H1 (cell line): Measurements from ENCODE around the gene CACNG5. TPM values are rescaled to one million over a fixed set of nuclear protein-coding genes. Genes with fewer than 3 reads are reported as not detected.

ENCODE experiments used
- CTCF ChIA-PET: fragments of 300-600 bp; sonication (Branson Sonifier 250); formaldehyde crosslinking; loops from one replicate; lab custom pipeline; 2021; ENCODE audit not compliant: partially characterized antibody; lab: Charles Lee
- POLR2A ChIA-PET: fragments of 300-600 bp; sonication (Branson Sonifier 250); formaldehyde crosslinking; loops from one replicate; lab custom pipeline; 2021; ENCODE audit warnings: inconsistent platforms; ENCODE audit not compliant: partially characterized antibody; lab: Charles Lee
- DNase-seq, 2 experiments: peaks; one replicate each; pipeline versions ENCODE4 v3.0.0 to v3.0.0-alpha.2; 2010 to 2022; ENCODE audit warnings: low spot score in 2 of 2, low read depth in 1 of 2, mixed read lengths in 1 of 2
- FAIRE-seq: peaks from 2 replicates; lab custom pipeline; 2011; peaks lifted over from hg19 to GRCh38; lab: Jason Lieb, UNC
- H2AFZ ChIP-seq: 2 replicates; pipeline ENCODE4 v1.8.1; 2012; ENCODE audit warnings: low read length, inconsistent platforms
- H2AK5ac ChIP-seq: 2 replicates; pipeline ENCODE4 v1.6.1; 2013; ENCODE audit warnings: low read depth, low read length
- H2BK120ac ChIP-seq: replicated peaks from 2 replicates; pipeline ENCODE3; 2013; ENCODE audit warnings: low read depth, low read length, inconsistent platforms
- H2BK12ac ChIP-seq: 2 replicates; pipeline ENCODE4 v1.6.1; 2013; ENCODE audit warnings: low read depth, low read length
- H2BK15ac ChIP-seq: 2 replicates; pipeline ENCODE4 v1.6.1; 2013; ENCODE audit warnings: low read length
- H2BK20ac ChIP-seq: 2 replicates; pipeline ENCODE4 v1.6.1; 2013; ENCODE audit warnings: low read length
- H2BK5ac ChIP-seq: 2 replicates; pipeline ENCODE4 v1.6.1; 2013; ENCODE audit warnings: low read depth, low read length
- H3K14ac ChIP-seq: 2 replicates; pipeline ENCODE4 v1.6.1; 2013; ENCODE audit warnings: inconsistent platforms; ENCODE audit not compliant: insufficient read length
- H3K18ac ChIP-seq: 2 replicates; pipeline ENCODE4 v1.6.1; 2013; ENCODE audit warnings: low read length; ENCODE audit errors: extremely low read depth
- H3K23ac ChIP-seq: 2 replicates; pipeline ENCODE4 v1.6.1; 2013; ENCODE audit warnings: inconsistent platforms; ENCODE audit not compliant: insufficient read length
- H3K23me2 ChIP-seq: 2 replicates; pipeline ENCODE4 v1.6.1; 2013; ENCODE audit warnings: low read depth, low read length
- H3K27ac ChIP-seq: 2 replicates; pipeline ENCODE4 v1.6.1; 2011; ENCODE audit warnings: low read depth, low read length, inconsistent platforms
- H3K27me3 ChIP-seq, 4 experiments: replicated peaks in 1 of 4; 1 replicate in 1 of 4; 2 replicates in 3 of 4; pipeline versions ENCODE4 v1.6.1 to v1.8.1; 2011 to 2013; ENCODE audit warnings: low read length in 3 of 4, mild to moderate bottlenecking in 3 of 4, inconsistent platforms in 2 of 4, mixed read lengths in 2 of 4, moderate library complexity in 1 of 4; ENCODE audit not compliant: control insufficient read depth in 3 of 4, insufficient read depth in 3 of 4; ENCODE audit errors: extremely low read depth in 1 of 4
- H3K36me3 ChIP-seq, 4 experiments: 2 replicates each; pipeline versions ENCODE4 v1.6.1 to v1.8.1; 2011 to 2013; ENCODE audit warnings: mild to moderate bottlenecking in 4 of 4, low read length in 3 of 4, moderate library complexity in 2 of 4, control low read depth in 1 of 4, inconsistent platforms in 1 of 4; ENCODE audit not compliant: insufficient read depth in 4 of 4, control insufficient read depth in 2 of 4
- H3K4ac ChIP-seq: replicated peaks from 2 replicates; pipeline ENCODE3; 2013; ENCODE audit warnings: low read length, low read depth, mixed read lengths, inconsistent platforms; ENCODE audit not compliant: insufficient read length
- H3K4me1 ChIP-seq, 4 experiments: replicated peaks in 1 of 4; 1 replicate in 1 of 4; 2 replicates in 3 of 4; pipeline versions ENCODE4 v1.6.1 to v1.8.1; 2011 to 2013; ENCODE audit warnings: low read length in 3 of 4, inconsistent platforms in 2 of 4, mixed read lengths in 1 of 4; ENCODE audit not compliant: insufficient read depth in 4 of 4, control insufficient read depth in 3 of 4
- H3K4me2 ChIP-seq, 2 experiments: 2 replicates each; pipeline versions ENCODE4 v1.6.1 to v1.8.1; 2011 to 2013; ENCODE audit warnings: low read depth in 2 of 2, low read length in 2 of 2, control low read depth in 1 of 2, inconsistent platforms in 1 of 2, mild to moderate bottlenecking in 1 of 2; ENCODE audit not compliant: insufficient read depth in 1 of 2
- H3K4me3 ChIP-seq, 4 experiments: fragments of 200-600, 300-600 bp in 1 of 4; sonication (generic), shearing (Covaris generic), sonication (Bioruptor Twin) in 1 of 4; 2 replicates each; pipeline versions ENCODE4 v1.5.1 to v1.8.1; 2011 to 2016; ENCODE audit warnings: low read length in 4 of 4, low read depth in 3 of 4, control low read depth in 2 of 4, inconsistent platforms in 2 of 4, mild to moderate bottlenecking in 2 of 4, mixed read lengths in 1 of 4, moderate library complexity in 1 of 4; ENCODE audit not compliant: insufficient read depth in 2 of 4; ENCODE audit errors: extremely low read depth in 1 of 4
- H3K56ac ChIP-seq: replicated peaks from 2 replicates; pipeline ENCODE3; 2013; ENCODE audit warnings: low read depth, mild to moderate bottlenecking, mixed read lengths, low read length, inconsistent platforms; ENCODE audit not compliant: insufficient read length
- H3K79me1 ChIP-seq: 2 replicates; pipeline ENCODE4 v1.6.1; 2013; ENCODE audit warnings: low read depth, low read length, control low read depth
- H3K79me2 ChIP-seq, 2 experiments: 2 replicates each; pipeline versions ENCODE4 v1.6.1 to v1.8.1; 2012 to 2013; ENCODE audit warnings: low read length in 2 of 2, mild to moderate bottlenecking in 2 of 2, inconsistent platforms in 1 of 2; ENCODE audit not compliant: insufficient read depth in 2 of 2, control insufficient read depth in 1 of 2
- H3K9ac ChIP-seq, 4 experiments: replicated peaks in 1 of 4; 1 replicate in 1 of 4; 2 replicates in 3 of 4; pipeline versions ENCODE4 v1.6.1 to v1.8.1; 2011 to 2013; ENCODE audit warnings: low read depth in 3 of 4, low read length in 3 of 4, control low read depth in 2 of 4, mild to moderate bottlenecking in 2 of 4, moderate library complexity in 2 of 4, inconsistent platforms in 1 of 4; ENCODE audit errors: extremely low read depth in 1 of 4
- H3K9me3 ChIP-seq, 2 experiments: 2 replicates each; pipeline versions ENCODE4 v1.6.1 to v1.8.1; 2012 to 2013; ENCODE audit warnings: mild to moderate bottlenecking in 2 of 2, moderate library complexity in 2 of 2, control low read depth in 1 of 2, inconsistent platforms in 1 of 2, low read depth in 1 of 2, low read length in 1 of 2, mixed read lengths in 1 of 2; ENCODE audit not compliant: insufficient read depth in 2 of 2
- H4K20me1 ChIP-seq, 2 experiments: replicated peaks in 1 of 2; 2 replicates each; pipeline versions ENCODE3 to v1.8.1; 2011 to 2013; ENCODE audit warnings: inconsistent platforms in 2 of 2, low read length in 2 of 2, mild to moderate bottlenecking in 1 of 2; ENCODE audit not compliant: insufficient read depth in 2 of 2, control insufficient read depth in 1 of 2
- H4K5ac ChIP-seq: 2 replicates; pipeline ENCODE4 v1.6.1; 2013; ENCODE audit warnings: low read length, low read depth, mixed read lengths, inconsistent platforms; ENCODE audit not compliant: insufficient read length
- H4K8ac ChIP-seq: 2 replicates; pipeline ENCODE4 v1.8.0; 2013; ENCODE audit warnings: mild to moderate bottlenecking, moderate library complexity, low read length, inconsistent platforms; ENCODE audit not compliant: insufficient read depth; ENCODE audit errors: extremely low read depth
- H4K91ac ChIP-seq: replicated peaks from 2 replicates; pipeline ENCODE3; 2013; ENCODE audit warnings: low read length, mixed read lengths, inconsistent platforms; ENCODE audit not compliant: insufficient read length
- SAP30 ChIP-seq: fragments of 300-600 bp; sonication (generic); IDR thresholded peaks from 2 replicates; pipeline ENCODE4 v1.7.1; 2012; ENCODE audit warnings: low read length, moderate library complexity, mild to moderate bottlenecking, inconsistent platforms; ENCODE audit not compliant: insufficient read depth, insufficient replicate concordance
- SP2 ChIP-seq: IDR thresholded peaks from 2 replicates; pipeline ENCODE4 v1.6.1; 2012; ENCODE audit warnings: mild to moderate bottlenecking, low read length, inconsistent platforms
- USF2 ChIP-seq: IDR thresholded peaks from 2 replicates; pipeline ENCODE4 v1.6.1; 2011; ENCODE audit warnings: low read length, improper control_type of control experiment
- WGBS, 2 experiments: shearing (Covaris generic) in 1 of 2; methylation state at CpG; one replicate each; pipeline versions ENCODE4 v1.1.6 to v1.1.7; 2013 to 2015; ENCODE audit warnings: low lambda C conversion rate in 2 of 2, mixed read lengths in 2 of 2, inconsistent platforms in 1 of 2, low coverage in 1 of 2, missing lambda C conversion rate in 1 of 2; ENCODE audit not compliant: insufficient replicate concordance in 2 of 2, insufficient coverage in 1 of 2, insufficient read length in 1 of 2; ENCODE audit errors: extremely low coverage in 1 of 2, missing lambda C conversion rate in 1 of 2; 5-methylcytosine and 5-hydroxymethylcytosine counted together
- polyA plus RNA-seq, 7 experiments: library from polyadenylated mRNA; depleted of rRNA in 3 of 7; stranded (reverse) in 5 of 7; unstranded in 2 of 7; fragments of >200 nt in 5 of 7; fragments of 200-250 nt in 2 of 7; gene quantifications; 1 replicate in 5 of 7; 2 replicates in 1 of 7; 4 replicates in 1 of 7; pipeline versions ENCODE4 v1.2.1 to v1.2.3, GENCODE V29; 2011 to 2013; ENCODE audit warnings: missing spikeins in 2 of 7, mixed read lengths in 2 of 7
- total RNA-seq: library from RNA; stranded (reverse); fragmentation: NEBNext Ultra II Directional; extraction: Animal tissue kit (Norgen Biotek cat#: 25700); gene quantifications from 2 replicates; pipeline ENCODE4 v1.2.1, GENCODE V29; 2021

The CACNG5 gene
- total and polyA plus RNA-seq, 2 of the 8 experiments (the other 6 are each of a cell fraction or from before 2014, with no cell fraction given), result 2.2 to 3.1 TPM

DNA sequence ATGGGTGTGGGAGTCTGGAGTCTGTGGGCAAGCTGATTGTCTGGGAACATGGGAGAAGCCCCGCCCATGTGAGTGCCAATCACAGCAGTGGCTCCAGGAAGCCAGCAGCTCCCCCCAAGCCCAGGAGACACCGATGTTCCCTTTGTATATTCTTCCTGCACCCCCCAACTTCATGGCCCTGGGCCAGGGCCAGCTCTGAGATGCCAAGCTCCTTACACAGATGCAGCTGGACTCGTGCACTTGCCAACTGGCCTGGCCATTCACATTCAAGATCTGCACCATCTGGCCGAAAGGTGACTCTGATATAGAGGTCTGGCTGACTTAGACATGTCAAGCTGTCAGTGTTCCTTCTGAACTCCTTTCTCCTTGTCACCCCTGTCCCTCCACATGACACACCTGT is 50.5 kb downstream of the CACNG5 start:
- TF ChIP-seq SP2 (no peak), SAP30 (no peak), USF2 (no peak)
- H4K5ac ChIP-seq, result no peak overlapping the region
- H4K8ac ChIP-seq, result no peak overlapping the region
- no peak overlapping the region for H3K18ac ChIP-seq
- H3K23me2 ChIP-seq, result peaks cover 3% of the 10 kb centered on the region; the same call in 1 of the 2 replicates
- no peaks in the 10 kb centered on the region for H3K79me2 ChIP-seq
- H3K79me1 ChIP-seq, result no peaks in the 10 kb centered on the region
- H2BK20ac ChIP-seq, result no peak overlapping the region
- H3K9ac ChIP-seq, result no peak overlapping the region
- no peak overlapping the region for H3K27ac ChIP-seq
- H4K91ac ChIP-seq, result no peak overlapping the region
- no peak overlapping the region for H2BK15ac ChIP-seq
- H3K4ac ChIP-seq, result no peak overlapping the region
- FAIRE-seq (no peak), DNase-seq (no peak)
- POLR2A ChIA-PET, result no interaction called here
- no peaks in the 10 kb centered on the region for H3K4me1 ChIP-seq
- H3K27me3 ChIP-seq, result no peaks in the 10 kb centered on the region
- H2BK12ac ChIP-seq, result no peak overlapping the region
- H4K20me1 ChIP-seq, result no peaks in the 10 kb centered on the region
- no peak overlapping the region for H3K23ac ChIP-seq
- H2AFZ ChIP-seq, result no peak overlapping the region
- no peak overlapping the region for H2AK5ac ChIP-seq
- H3K4me2 ChIP-seq, result no peak overlapping the region
- H3K36me3 ChIP-seq, result no peaks in the 10 kb centered on the region
- peaks cover 1 to 8% of the 10 kb centered on the region in 2 experiments for H3K9me3 ChIP-seq
- no peak overlapping the region for H2BK5ac ChIP-seq
- no peak overlapping the region for H3K14ac ChIP-seq
- H3K4me3 ChIP-seq, result no peak overlapping the region
- no peak overlapping the region for H3K56ac ChIP-seq
- WGBS, 2 experiments, result 77% methylated on average over 4 of the region's 4 CpGs; no CpG with 5 or more reads in 1 of the 2 experiments
- CTCF ChIA-PET, result interaction anchor here (0.6 to 1.4 kb wide), 3 partner anchors 14 to 90 kb away, joined by 3 read pairs; no protein-coding TSS in a partner anchor
- H2BK120ac ChIP-seq, result no peak overlapping the region
